NCI-H748 (cell line): Measurements from ENCODE around the gene SLC25A28.
A peak's percentile ranks its signal among the peaks of the same experiment; 100 is the strongest.

Source experiments
- DNase-seq: peaks from one replicate; lab custom pipeline; 2025; ENCODE audit not compliant: unreplicated experiment; lab: John Stamatoyannopoulos, UW

SLC25A28 gene

GRCh38 chr10:99593312-99593711 is 26.9 kb downstream of the SLC25A28 start:
- no peak for DNase-seq

GRCh38 chr10:99590799-99591198 is 29.4 kb downstream of the SLC25A28 start:
- DNase-seq: no peak

- DNase-seq: no peak
Measured at GRCh38 chr10:99583687-99584086, 36.6 kb downstream of the SLC25A28 start.

- DNase-seq: no peak
Measured at GRCh38 chr10:99582255-99582770, 37.9 kb downstream of the SLC25A28 start.

GRCh38 chr10:99579971-99580370 is 40.3 kb downstream of the SLC25A28 start:
- DNase-seq: no peak

GRCh38 chr10:99573790-99574189 is 46.4 kb downstream of the SLC25A28 start:
- DNase-seq: no peak

GRCh38 chr10:99571816-99572215 is 48.4 kb downstream of the SLC25A28 start:
- DNase-seq: no peak

GRCh38 chr10:99569961-99570360 is 50.3 kb downstream of the SLC25A28 start:
- DNase-seq: no peak

- DNase-seq: no peak
Measured at GRCh38 chr10:99569253-99569939, 50.8 kb downstream of the SLC25A28 start.

- peak; percentile 5 for DNase-seq
Measured at GRCh38 chr10:99565166-99565565, 55.1 kb downstream of the SLC25A28 start.

GRCh38 chr10:99564361-99564760 is 55.9 kb downstream of the SLC25A28 start:
- no peak for DNase-seq

GRCh38 chr10:99562631-99563030 is 57.6 kb downstream of the SLC25A28 start:
- DNase-seq: no peak
